K562 (cell line): Measurements from ENCODE around the gene SHISA6. TPM values are rescaled to one million over a fixed set of nuclear protein-coding genes. Genes with fewer than 3 reads are reported as not detected.
"Not testable (repeated sequence)": the region's sequence is repeated elsewhere in the genome, so short reads cannot be mapped to it uniquely, and the experiment has no call there.

ENCODE experiments used
- ATAC-seq: fragments of 200-7000 bp; cut with Tn5 transposase; 3 replicates; pipeline ENCODE4 v1.9.1; 2020; ENCODE audit warnings: moderate library complexity
- BruUV-seq: library from RNA; stranded (reverse); fragments of 400-500 nt; replicated peaks from 2 replicates; lab custom pipeline; 2021; lab: Mats Ljungman, UMichigan
- CTCF ChIA-PET: fragments of 300-600 bp; formaldehyde crosslinking; extraction: SDS; loops from one replicate; lab custom pipeline; 2021; ENCODE audit warnings: low intra/inter-chr PET ratio; lab: Yijun Ruan, JAX
- POLR2A ChIA-PET: fragments of 300-600, 350-650 bp; sonication (Branson Sonifier 250); formaldehyde crosslinking; extraction: SDS; loops from one replicate; lab custom pipeline; 2021; ENCODE audit warnings: antibody characterized with exemption, inconsistent platforms; lab: Yijun Ruan, JAX
- DNase-seq, 4 experiments: peaks; one replicate each; pipeline versions ENCODE4 v3.0.0 to v3.0.0-alpha.2; 2011 to 2018; ENCODE audit warnings: low spot score in 3 of 4, mixed read lengths in 3 of 4; ENCODE audit errors: extremely low read depth in 1 of 4
- FAIRE-seq: peaks from 2 replicates; lab custom pipeline; 2011; peaks lifted over from hg19 to GRCh38; lab: Jason Lieb, UNC
- H2AFZ ChIP-seq: 2 replicates; pipeline ENCODE4 v1.6.0; 2011; ENCODE audit warnings: low read depth, low read length, control low read depth, inconsistent platforms
- H3K27ac ChIP-seq: fragments of 200-600 bp; 3 replicates; pipeline ENCODE4 v1.8.0; 2011; ENCODE audit warnings: low read depth, mild to moderate bottlenecking, control low read depth, inconsistent platforms, low read length, moderate library complexity, mixed read lengths; ENCODE audit errors: extremely low read depth
- H3K27me3 ChIP-seq, 2 experiments: fragments of 300-600 bp in 1 of 2; 2 replicates in 1 of 2; 3 replicates in 1 of 2; pipeline versions ENCODE4 v1.6.0 to v1.8.0; 2011; ENCODE audit warnings: inconsistent platforms in 2 of 2, low read length in 2 of 2, mild to moderate bottlenecking in 1 of 2, mixed read lengths in 1 of 2, moderate library complexity in 1 of 2; ENCODE audit not compliant: control insufficient read depth in 2 of 2, insufficient read depth in 2 of 2
- H3K36me3 ChIP-seq: fragments of 300-600 bp; 3 replicates; pipeline ENCODE4 v1.8.0; 2011; ENCODE audit warnings: mild to moderate bottlenecking, low read length, inconsistent platforms; ENCODE audit not compliant: control insufficient read depth, insufficient read depth
- H3K4me1 ChIP-seq, 2 experiments: fragments of 200-600 bp in 1 of 2; replicated peaks in 1 of 2; 2 replicates in 1 of 2; 3 replicates in 1 of 2; pipeline versions ENCODE4 v1.5.1 to v1.8.0; 2011; ENCODE audit warnings: inconsistent platforms in 2 of 2, low read length in 2 of 2, mild to moderate bottlenecking in 1 of 2, mixed read lengths in 1 of 2, moderate library complexity in 1 of 2; ENCODE audit not compliant: control insufficient read depth in 2 of 2, insufficient read depth in 2 of 2
- H3K4me2 ChIP-seq: 2 replicates; pipeline ENCODE4 v1.6.1; 2011; ENCODE audit warnings: low read length, control low read depth, inconsistent platforms, mixed read lengths; ENCODE audit not compliant: insufficient read depth
- H3K4me3 ChIP-seq: fragments of 200-600 bp; sonication (generic), shearing (Covaris generic); 2 replicates; pipeline ENCODE4 v1.5.1; 2016; ENCODE audit warnings: control low read depth, inconsistent platforms
- H3K79me2 ChIP-seq: fragments of 200-600 bp; 3 replicates; pipeline ENCODE4 v1.8.0; 2011; ENCODE audit warnings: low read length, inconsistent platforms; ENCODE audit not compliant: control insufficient read depth, insufficient read depth
- H3K9ac ChIP-seq, 2 experiments: 2 replicates each; pipeline versions ENCODE4 v1.6.0 to v1.6.1; 2011; ENCODE audit warnings: low read depth in 2 of 2, low read length in 2 of 2, control low read depth in 1 of 2, inconsistent platforms in 1 of 2, mild to moderate bottlenecking in 1 of 2, mixed read lengths in 1 of 2; ENCODE audit not compliant: insufficient read depth in 1 of 2
- H3K9me1 ChIP-seq: one replicate; pipeline ENCODE4 v1.6.0; 2011; ENCODE audit warnings: inconsistent platforms, mild to moderate bottlenecking, low read length, moderate library complexity; ENCODE audit not compliant: control insufficient read depth, insufficient read depth
- H3K9me3 ChIP-seq: replicated peaks from 2 replicates; pipeline ENCODE4 v1.5.1; 2011; ENCODE audit warnings: low read depth, low read length, inconsistent platforms; ENCODE audit not compliant: control insufficient read depth, insufficient read depth
- H4K20me1 ChIP-seq: replicated peaks from 2 replicates; pipeline ENCODE4 v1.6.1; 2011; ENCODE audit warnings: low read length, inconsistent platforms, mixed read lengths; ENCODE audit not compliant: control insufficient read depth, insufficient read depth
- KDM1A ChIP-seq, 2 experiments: fragments of 450-650 bp; IDR thresholded peaks; 2 replicates each; pipeline ENCODE4 v1.6.1; 2016; ENCODE audit warnings: mild to moderate bottlenecking in 2 of 2
- MAFF ChIP-seq: IDR thresholded peaks from 2 replicates; pipeline ENCODE4 v1.6.1; 2012; ENCODE audit warnings: low read length, improper control_type of control experiment
- MAZ ChIP-seq, 2 experiments: fragments of 450-650 bp in 1 of 2; sonication (generic) in 1 of 2; formaldehyde crosslinking; IDR thresholded peaks in 1 of 2; conservative IDR thresholded peaks in 1 of 2; 2 replicates each; pipeline versions ENCODE4 v1.4.0 to v1.5.0; 2020; ENCODE audit warnings: mild to moderate bottlenecking in 1 of 2, missing genetic modification reagents in 1 of 2
- MYNN ChIP-seq, 2 experiments: sonication (generic); formaldehyde crosslinking in 1 of 2; IDR thresholded peaks; 2 replicates each; pipeline versions ENCODE4 v1.5.0 to v1.6.1; 2016 to 2020; ENCODE audit warnings: antibody characterized with exemption in 1 of 2, missing genetic modification reagents in 1 of 2
- PHTF2 ChIP-seq: fragments of 250-450 bp; sonication (Bioruptor Pico); IDR thresholded peaks from 2 replicates; pipeline ENCODE4 v1.5.0; 2021; ENCODE audit warnings: mild to moderate bottlenecking
- SLC30A9 ChIP-seq: fragments of 250-450 bp; sonication (Bioruptor Pico); IDR thresholded peaks from 2 replicates; pipeline ENCODE4 v1.8.0; 2022; ENCODE audit warnings: mild to moderate bottlenecking, moderate library complexity
- TCF7 ChIP-seq: sonication (generic); IDR thresholded peaks from 2 replicates; pipeline ENCODE4 v1.6.1; 2016; ENCODE audit warnings: antibody characterized with exemption, borderline replicate concordance
- ZC3H11A ChIP-seq: IDR thresholded peaks from 2 replicates; pipeline ENCODE4 v1.6.1; 2012; ENCODE audit warnings: low read depth, low read length, improper control_type of control experiment
- ZSCAN32 ChIP-seq: fragments of 450-650 bp; formaldehyde crosslinking; IDR thresholded peaks from 2 replicates; pipeline ENCODE4 v1.4.0; 2020; ENCODE audit warnings: mild to moderate bottlenecking, moderate library complexity
- WGBS: fragments of 100-300 bp; shearing (Covaris generic); methylation state at CpG from one replicate; pipeline ENCODE4 v1.1.6; 2016; ENCODE audit warnings: low coverage, mixed read lengths; ENCODE audit not compliant: insufficient coverage; ENCODE audit errors: missing lambda C conversion rate; 5-methylcytosine and 5-hydroxymethylcytosine counted together
- in situ Hi-C: fragments of 300-500 bp; cut with MboI; formaldehyde crosslinking; loops from 4 replicates; pipeline ENCODE4 v1.15.0; 2018; ENCODE audit warnings: inconsistent platforms, mixed read lengths
- intact Hi-C: fragments of 100-400 bp; cut with micrococcal nuclease; formaldehyde crosslinking; loops from 2 replicates; pipeline ENCODE4 v1.14.2; 2022
- polyA plus RNA-seq, 8 experiments: library from polyadenylated mRNA; depleted of rRNA in 4 of 8; stranded (reverse) in 5 of 8; unstranded in 3 of 8; fragments of >200 nt; fragmentation: Nextera tagmentation in 2 of 8; fragmentation: Illumina TruSeq in 1 of 8; extraction: Ambion mirVana in 2 of 8; extraction: Trizol in 1 of 8; gene quantifications; 2 replicates each; pipeline versions ENCODE4 v1.2.1 to v1.2.3, GENCODE V29; 2011 to 2014; ENCODE audit warnings: inconsistent platforms in 1 of 8, missing spikeins in 1 of 8
- total RNA-seq, 7 experiments: library from RNA; depleted of rRNA in 6 of 7; stranded (reverse); fragments of >200 nt in 6 of 7; fragmentation: Illumina TruSeq in 2 of 7; extraction: Trizol in 2 of 7; gene quantifications; 2 replicates each; pipeline versions ENCODE4 v1.2.1 to v1.2.3, GENCODE V29; 2011 to 2021; ENCODE audit warnings: low replicate concordance in 1 of 7
- TF ChIP-seq, protein P1 (sequence below): sonication (generic); formaldehyde crosslinking; IDR thresholded peaks from 2 replicates; pipeline ENCODE4 v1.8.1; 2022; ENCODE audit warnings: missing genetic modification reagents
- TF ChIP-seq, protein P2 (sequence below): fragments of 250-450 bp; sonication (Bioruptor Pico); IDR thresholded peaks from 2 replicates; pipeline ENCODE4 v1.4.0; 2020; ENCODE audit warnings: mild to moderate bottlenecking, moderate library complexity

SHISA6 gene
- total and polyA plus RNA-seq, 9 of the 15 experiments (the other 6 are each of a cell fraction or from before 2014, with no cell fraction given): not detected

GRCh38 chr17:11301874-11302273 is 60.9 kb downstream of the SHISA6 start:
- ATAC-seq, in situ Hi-C loops, H3K36me3 ChIP-seq, DNase-seq, H3K27ac ChIP-seq, POLR2A ChIA-PET, FAIRE-seq, H3K79me2 ChIP-seq, H3K4me1 ChIP-seq, H3K27me3 ChIP-seq, intact Hi-C loops, H3K4me2 ChIP-seq, H3K4me3 ChIP-seq, H3K9me1 ChIP-seq, H2AFZ ChIP-seq, BruUV-seq, CTCF ChIA-PET, H3K9me3 ChIP-seq, H3K9ac ChIP-seq, H4K20me1 ChIP-seq: not testable (repeated sequence)
- WGBS: 0% methylated on average over 3 of the region's 5 CpGs

DNA sequence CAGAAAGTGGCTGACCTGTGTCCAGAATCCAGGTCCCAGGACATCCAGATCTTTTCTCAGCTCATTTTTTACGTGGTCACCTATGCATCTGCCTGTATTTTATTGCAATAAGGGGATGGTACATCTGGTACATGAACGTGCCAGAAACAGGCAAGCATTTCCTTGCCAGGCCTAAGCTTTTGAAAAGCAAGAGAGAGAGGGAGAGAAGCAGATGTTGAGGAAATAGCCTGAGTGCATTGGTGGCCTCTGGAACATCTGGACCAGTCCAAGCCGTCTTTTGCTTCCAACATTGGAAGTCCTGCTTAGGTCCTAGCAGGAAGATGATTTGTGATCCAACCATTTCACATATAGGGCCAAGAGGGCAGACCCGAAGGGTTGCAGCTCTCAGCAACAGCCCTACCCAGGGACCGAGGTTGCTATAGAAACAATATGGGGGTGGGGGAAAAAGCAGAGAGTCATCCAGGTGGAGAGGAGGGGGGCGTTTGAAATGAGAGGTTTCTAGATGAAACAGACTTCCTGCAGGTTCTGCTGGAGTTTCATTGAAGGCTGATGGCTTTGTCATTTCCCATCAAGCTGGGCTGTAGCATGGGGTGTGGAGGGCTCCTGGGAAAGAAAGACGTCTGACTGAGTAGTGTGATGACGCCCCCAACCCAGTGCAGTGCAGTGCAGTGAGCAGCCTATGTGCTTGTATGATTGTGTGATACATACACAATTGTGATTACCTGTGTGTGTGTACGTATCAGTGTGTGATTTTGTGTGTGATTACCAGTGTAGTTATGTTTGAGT is 61.6 kb downstream of the SHISA6 start:
- Histone ChIP-seq H3K9ac (no peak overlapping the region), H3K4me1 (no peaks in the 10 kb centered on the region), H3K27ac (no peak overlapping the region), H3K27me3 (no peaks in the 10 kb centered on the region), H3K36me3 (no peaks in the 10 kb centered on the region), H3K9me3 (no peaks in the 10 kb centered on the region), H4K20me1 (no peaks in the 10 kb centered on the region), H3K79me2 (no peaks in the 10 kb centered on the region), H2AFZ (no peak overlapping the region), H3K4me2 (no peak overlapping the region), H3K9me1 (no peaks in the 10 kb centered on the region), H3K4me3 (no peak overlapping the region)
- FAIRE-seq: no peak
- POLR2A ChIA-PET: no interaction called here
- BruUV-seq: no TSS peak
- intact Hi-C loops: no loop called here
- CTCF ChIA-PET: no interaction called here
- no peak for ATAC-seq
- WGBS: 1% methylated on average over 6 of the region's 9 CpGs
- DNase-seq: no peak
- in situ Hi-C loops: no loop called here
- TF ChIP-seq ZC3H11A (no peak), MYNN (IDR thresholded peaks at IDR 0.05) (no peak), MYNN (CRISPR knock-in tag; IDR thresholded peaks at IDR 0.05) (no peak), TCF7 (no peak), SLC30A9 (CRISPR knock-in tag) (no peak), KDM1A (IDR thresholded peaks at IDR 0.05) (no peak), PHTF2 (CRISPR knock-in tag) (no peak), MAFF (no peak), ZSCAN32 (CRISPR knock-in tag) (no peak), MAZ (CRISPR knock-in tag; conservative IDR thresholded peaks at IDR 0.05 in 1 of 2, IDR thresholded peaks at IDR 0.05 in 1 of 2) (no peak)
- TF ChIP-seq, protein P1, sequence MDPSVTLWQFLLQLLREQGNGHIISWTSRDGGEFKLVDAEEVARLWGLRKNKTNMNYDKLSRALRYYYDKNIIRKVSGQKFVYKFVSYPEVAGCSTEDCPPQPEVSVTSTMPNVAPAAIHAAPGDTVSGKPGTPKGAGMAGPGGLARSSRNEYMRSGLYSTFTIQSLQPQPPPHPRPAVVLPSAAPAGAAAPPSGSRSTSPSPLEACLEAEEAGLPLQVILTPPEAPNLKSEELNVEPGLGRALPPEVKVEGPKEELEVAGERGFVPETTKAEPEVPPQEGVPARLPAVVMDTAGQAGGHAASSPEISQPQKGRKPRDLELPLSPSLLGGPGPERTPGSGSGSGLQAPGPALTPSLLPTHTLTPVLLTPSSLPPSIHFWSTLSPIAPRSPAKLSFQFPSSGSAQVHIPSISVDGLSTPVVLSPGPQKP (CRISPR knock-in tag): no peak
- TF ChIP-seq, protein P2, sequence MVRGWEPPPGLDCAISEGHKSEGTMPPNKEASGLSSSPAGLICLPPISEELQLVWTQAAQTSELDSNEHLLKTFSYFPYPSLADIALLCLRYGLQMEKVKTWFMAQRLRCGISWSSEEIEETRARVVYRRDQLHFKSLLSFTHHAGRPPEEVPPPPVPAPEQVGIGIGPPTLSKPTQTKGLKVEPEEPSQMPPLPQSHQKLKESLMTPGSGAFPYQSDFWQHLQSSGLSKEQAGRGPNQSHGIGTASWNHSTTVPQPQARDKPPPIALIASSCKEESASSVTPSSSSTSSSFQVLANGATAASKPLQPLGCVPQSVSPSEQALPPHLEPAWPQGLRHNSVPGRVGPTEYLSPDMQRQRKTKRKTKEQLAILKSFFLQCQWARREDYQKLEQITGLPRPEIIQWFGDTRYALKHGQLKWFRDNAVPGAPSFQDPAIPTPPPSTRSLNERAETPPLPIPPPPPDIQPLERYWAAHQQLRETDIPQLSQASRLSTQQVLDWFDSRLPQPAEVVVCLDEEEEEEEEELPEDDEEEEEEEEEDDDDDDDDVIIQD (CRISPR knock-in tag): no peak
